OCI-M1 (cell line): ENCODE measurements around the gene MALRD1.

Experiments used
- DNase-seq: peaks from one replicate; lab custom pipeline; 2025; lab: John Stamatoyannopoulos, UW

MALRD1 gene

GRCh38 chr10:19111501-19112267, 63.1 kb downstream of the MALRD1 start:
- no peak for DNase-seq

- DNase-seq = no peak
These were observed 68.8 kb downstream of the MALRD1 start for GRCh38 chr10:19117438-19117837.

- no peak for DNase-seq
These were observed 70.6 kb downstream of the MALRD1 start for GRCh38 chr10:19119191-19119590.

GRCh38 chr10:19120381-19120908, 71.8 kb downstream of the MALRD1 start:
- no peak for DNase-seq

GRCh38 chr10:19133992-19134391, 85.4 kb downstream of the MALRD1 start:
- no peak for DNase-seq

- DNase-seq = no peak
These were observed 94.4 kb downstream of the MALRD1 start for GRCh38 chr10:19142967-19143366.

- peak; percentile 13 for DNase-seq
These were observed 95.6 kb downstream of the MALRD1 start for GRCh38 chr10:19144206-19144605.

GRCh38 chr10:19154375-19154774, 105.8 kb downstream of the MALRD1 start:
- DNase-seq = no peak

- no peak for DNase-seq
These were observed 109.8 kb downstream of the MALRD1 start for GRCh38 chr10:19158358-19158757.

GRCh38 chr10:19158870-19159269, 110.3 kb downstream of the MALRD1 start:
- no peak for DNase-seq

- no peak for DNase-seq
These were observed 115.9 kb downstream of the MALRD1 start for GRCh38 chr10:19164461-19164860.

- DNase-seq = peak; percentile 43
These were observed 120.0 kb downstream of the MALRD1 start for GRCh38 chr10:19168584-19168983.

GRCh38 chr10:19169041-19169440, 120.4 kb downstream of the MALRD1 start:
- DNase-seq = no peak

GRCh38 chr10:19169684-19170083, 121.1 kb downstream of the MALRD1 start:
- DNase-seq = no peak

GRCh38 chr10:19178675-19179074, 130.1 kb downstream of the MALRD1 start:
- DNase-seq = no peak

- DNase-seq = no peak
These were observed 136.3 kb downstream of the MALRD1 start for GRCh38 chr10:19184891-19185290.

- DNase-seq = peak; percentile 49
These were observed 146.3 kb downstream of the MALRD1 start for GRCh38 chr10:19194866-19195265.

GRCh38 chr10:19195698-19196097, 147.1 kb downstream of the MALRD1 start:
- DNase-seq = peak; percentile 59

- no peak for DNase-seq
These were observed 151.6 kb downstream of the MALRD1 start for GRCh38 chr10:19200211-19200610.

GRCh38 chr10:19204246-19204917, 155.8 kb downstream of the MALRD1 start:
- peak; percentile 43 for DNase-seq

- DNase-seq = peak; percentile 18
These were observed 160.7 kb downstream of the MALRD1 start for GRCh38 chr10:19209319-19209718.

GRCh38 chr10:19212590-19212989, 164.0 kb downstream of the MALRD1 start:
- no peak for DNase-seq

- DNase-seq = no peak
These were observed 172.6 kb downstream of the MALRD1 start for GRCh38 chr10:19221216-19221615.
